ENCODE data around the gene KCNH5.

DNA sequence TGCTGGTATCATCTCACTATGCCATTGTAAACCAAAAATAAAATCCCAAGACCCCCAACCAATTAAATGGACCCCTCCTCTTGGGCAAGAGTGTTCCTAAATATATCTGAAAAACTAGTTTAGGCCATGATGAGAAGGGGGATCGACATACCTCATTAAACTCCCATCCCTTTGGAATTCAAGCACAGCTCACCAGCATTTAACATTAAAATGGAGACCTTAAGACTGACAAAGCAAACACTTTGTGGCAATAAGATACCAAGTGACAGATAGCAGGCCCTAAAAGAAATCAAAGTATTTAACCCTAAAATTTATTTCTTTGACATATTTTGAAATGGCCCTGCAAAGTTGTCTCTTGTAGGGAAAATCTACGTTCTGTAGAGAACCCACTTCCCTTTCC is 387.9 kb downstream of the KCNH5 start:
- TF ChIP-seq POLR2A (IDR thresholded peaks at IDR 0.05; ENCODE audit: low read length) (no peak), GATA1 (IDR thresholded peaks at IDR 0.05; ENCODE audit: low read depth, low read length) (no peak)

Measured in erythroblast (primary cell).